ENCODE data around the gene SEMG1.

DNA sequence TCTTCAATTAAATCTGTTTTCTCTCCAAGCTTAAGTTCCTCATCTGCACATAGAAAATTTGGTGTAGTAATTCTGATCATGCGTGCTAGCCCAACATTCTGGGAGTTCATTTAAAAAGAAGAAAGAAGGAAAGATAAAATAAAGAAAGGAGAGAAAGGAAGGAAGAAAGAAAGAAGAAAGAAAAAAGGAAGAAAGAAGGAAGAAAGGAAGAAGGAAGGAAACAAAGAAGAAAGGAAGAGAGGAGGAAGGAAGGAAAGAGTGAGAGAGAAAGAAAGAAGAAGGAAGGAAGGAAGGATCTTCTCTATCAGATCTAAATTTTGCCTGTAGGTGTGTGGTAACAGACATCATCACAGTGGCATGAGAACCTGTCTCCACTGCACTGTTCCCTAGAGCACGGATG lies 31.3 kb downstream of the SEMG1 start:
- TF ChIP-seq POLR2AphosphoS5 (IDR thresholded peaks at IDR 0.05) = no peak
- TF ChIP-seq, protein P1, sequence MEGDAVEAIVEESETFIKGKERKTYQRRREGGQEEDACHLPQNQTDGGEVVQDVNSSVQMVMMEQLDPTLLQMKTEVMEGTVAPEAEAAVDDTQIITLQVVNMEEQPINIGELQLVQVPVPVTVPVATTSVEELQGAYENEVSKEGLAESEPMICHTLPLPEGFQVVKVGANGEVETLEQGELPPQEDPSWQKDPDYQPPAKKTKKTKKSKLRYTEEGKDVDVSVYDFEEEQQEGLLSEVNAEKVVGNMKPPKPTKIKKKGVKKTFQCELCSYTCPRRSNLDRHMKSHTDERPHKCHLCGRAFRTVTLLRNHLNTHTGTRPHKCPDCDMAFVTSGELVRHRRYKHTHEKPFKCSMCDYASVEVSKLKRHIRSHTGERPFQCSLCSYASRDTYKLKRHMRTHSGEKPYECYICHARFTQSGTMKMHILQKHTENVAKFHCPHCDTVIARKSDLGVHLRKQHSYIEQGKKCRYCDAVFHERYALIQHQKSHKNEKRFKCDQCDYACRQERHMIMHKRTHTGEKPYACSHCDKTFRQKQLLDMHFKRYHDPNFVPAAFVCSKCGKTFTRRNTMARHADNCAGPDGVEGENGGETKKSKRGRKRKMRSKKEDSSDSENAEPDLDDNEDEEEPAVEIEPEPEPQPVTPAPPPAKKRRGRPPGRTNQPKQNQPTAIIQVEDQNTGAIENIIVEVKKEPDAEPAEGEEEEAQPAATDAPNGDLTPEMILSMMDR (IDR thresholded peaks at IDR 0.05) = no peak
- no peak for TF ChIP-seq EP300 (IDR thresholded peaks at IDR 0.05)
- no peak for TF ChIP-seq POLR2A (IDR thresholded peaks at IDR 0.05)
